H1 (cell line): ENCODE measurements around the gene HAO2. TPM values are rescaled to one million over a fixed set of nuclear protein-coding genes. Genes with fewer than 3 reads are reported as not detected.

Experiments
- EP300 ChIP-seq, 2 experiments: IDR thresholded peaks; 1 replicate in 1 of 2; 2 replicates in 1 of 2; pipeline ENCODE4 v1.6.1; 2011 to 2012; ENCODE audit warnings: low read depth in 2 of 2, low read length in 2 of 2, mild to moderate bottlenecking in 2 of 2, borderline replicate concordance in 1 of 2, inconsistent platforms in 1 of 2, moderate library complexity in 1 of 2
- GABPA ChIP-seq: IDR thresholded peaks from 2 replicates; pipeline ENCODE4 v1.6.1; 2011; ENCODE audit warnings: mild to moderate bottlenecking, low read length, moderate library complexity, borderline replicate concordance; ENCODE audit not compliant: insufficient read depth
- PHF8 ChIP-seq: fragments of 200-600 bp; sonication (generic); conservative IDR thresholded peaks from 2 replicates; pipeline ENCODE4 v1.7.1; 2012; ENCODE audit warnings: low read depth, mild to moderate bottlenecking, inconsistent platforms, low read length, moderate library complexity
- RAD21 ChIP-seq, 2 experiments: IDR thresholded peaks in 1 of 2; conservative IDR thresholded peaks in 1 of 2; 2 replicates each; pipeline ENCODE4 v1.6.1; 2011; ENCODE audit warnings: low read depth in 2 of 2, low read length in 2 of 2, improper control_type of control experiment in 1 of 2, inconsistent platforms in 1 of 2, mild to moderate bottlenecking in 1 of 2, moderate library complexity in 1 of 2
- RNF2 ChIP-seq: fragments of 200-900, 300-1000 bp; sonication (generic); IDR thresholded peaks from 2 replicates; pipeline ENCODE4 v1.7.1; 2016; ENCODE audit warnings: borderline replicate concordance, low read depth, mild to moderate bottlenecking, antibody characterized with exemption, low read length; ENCODE audit not compliant: poor library complexity, severe bottlenecking; ENCODE audit errors: missing control alignments
- RXRA ChIP-seq: IDR thresholded peaks from 2 replicates; pipeline ENCODE4 v1.6.1; 2011; ENCODE audit warnings: low read depth, mild to moderate bottlenecking, low read length, moderate library complexity; ENCODE audit not compliant: insufficient read depth
- polyA plus RNA-seq, 7 experiments: library from polyadenylated mRNA; depleted of rRNA in 3 of 7; stranded (reverse) in 5 of 7; unstranded in 2 of 7; fragments of >200 nt in 5 of 7; fragments of 200-250 nt in 2 of 7; gene quantifications; 1 replicate in 5 of 7; 2 replicates in 1 of 7; 4 replicates in 1 of 7; pipeline versions ENCODE4 v1.2.1 to v1.2.3, GENCODE V29; 2011 to 2013; ENCODE audit warnings: missing spikeins in 2 of 7, mixed read lengths in 2 of 7
- total RNA-seq: library from RNA; stranded (reverse); fragmentation: NEBNext Ultra II Directional; extraction: Animal tissue kit (Norgen Biotek cat#: 25700); gene quantifications from 2 replicates; pipeline ENCODE4 v1.2.1, GENCODE V29; 2021

The HAO2 gene
- total and polyA plus RNA-seq, 2 of the 8 experiments (the other 6 are each of a cell fraction or from before 2014, with no cell fraction given) = not detected

GRCh38 chr1:119367432-119368124 is 1.0 kb upstream of the HAO2 start (continued):
- no peak for TF ChIP-seq EP300 (IDR thresholded peaks at IDR 0.05; ENCODE audit: borderline replicate concordance in 1 of 2, low read depth in 2 of 2, low read length in 2 of 2)
- no peak for TF ChIP-seq RNF2
- no peak for TF ChIP-seq PHF8
- TF ChIP-seq RAD21 (IDR thresholded peaks at IDR 0.05 in 1 of 2, conservative IDR thresholded peaks at IDR 0.05 in 1 of 2; ENCODE audit: low read depth in 2 of 2, low read length in 2 of 2) = peak; percentile 100
- no peak for TF ChIP-seq RXRA
- no peak for TF ChIP-seq GABPA
- TF ChIP-seq, all 59 proteins: peak for 2
